Thyroid gland (tissue), 4 donors: ENCODE data around the gene LASP1NB.

ENCODE experiments used
- CTCF ChIP-seq, 6 experiments: fragments of 200-600 bp in 3 of 6; fragments of 450-650 bp in 3 of 6; sonication (generic) in 3 of 6; IDR thresholded peaks; one replicate each; pipeline ENCODE4 v1.5.1; 2016 to 2019; ENCODE audit warnings: antibody characterized with exemption in 6 of 6, mild to moderate bottlenecking in 2 of 6, inconsistent platforms in 1 of 6, moderate library complexity in 1 of 6
- POLR2A ChIP-seq, 2 donors: fragments of 450-650 bp; IDR thresholded peaks; one replicate each; pipeline ENCODE4 v1.6.1; 2017; ENCODE audit warnings: antibody characterized with exemption in 2 of 2, mild to moderate bottlenecking in 2 of 2, moderate library complexity in 1 of 2

DNA sequence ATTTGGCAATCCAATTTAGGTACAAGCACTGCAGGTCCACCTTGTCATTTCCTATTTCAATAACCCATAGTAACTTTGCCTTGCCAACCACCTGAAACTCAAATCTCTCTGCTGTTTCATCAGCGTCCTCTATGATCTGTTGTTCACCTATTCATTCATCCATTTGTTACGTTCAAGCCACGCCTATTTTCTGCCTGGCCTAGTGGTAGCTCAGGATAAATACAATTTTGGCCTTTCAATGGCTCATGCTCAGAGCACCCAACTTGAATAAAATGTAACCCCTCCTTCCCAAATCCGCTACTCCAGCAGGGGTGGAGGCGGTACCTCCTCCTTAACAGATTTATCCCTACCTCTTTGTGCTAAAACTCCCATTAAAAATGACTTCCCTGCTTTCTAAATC lies 45.4 kb downstream of the LASP1NB start:
- TF ChIP-seq CTCF (IDR thresholded peaks at IDR 0.05) (no peak), POLR2A (IDR thresholded peaks at IDR 0.05) (no peak)
